OCI-LY7 (cell line): ENCODE measurements around the gene CD38. TPM values are rescaled to one million over a fixed set of nuclear protein-coding genes. Genes with fewer than 3 reads are reported as not detected.
A peak's percentile ranks its signal among the peaks of the same experiment; 100 is the strongest.

Experiments
- BruUV-seq: library from RNA; stranded (reverse); fragments of 400-500 nt; replicated peaks from 2 replicates; lab custom pipeline; 2021; lab: Mats Ljungman, UMichigan
- CTCF ChIA-PET: fragments of 300-600 bp; sonication (Branson Sonifier 250); formaldehyde crosslinking; loops from one replicate; lab custom pipeline; 2022; ENCODE audit warnings: antibody characterized with exemption; ENCODE audit not compliant: unreplicated experiment; lab: Charles Lee
- POLR2A ChIA-PET: fragments of 300-600 bp; sonication (Branson Sonifier 250); formaldehyde crosslinking; loops from one replicate; lab custom pipeline; 2022; ENCODE audit warnings: antibody characterized with exemption; lab: Charles Lee
- DNase-seq: peaks from one replicate; pipeline ENCODE4 v3.0.0-alpha.2; 2015; ENCODE audit warnings: low spot score
- H2AFZ ChIP-seq: fragments of 200-600 bp; sonication (generic), shearing (Covaris generic); 2 replicates; pipeline ENCODE4 v1.6.1; 2014; ENCODE audit warnings: mild to moderate bottlenecking, antibody characterized with exemption, low read length, moderate library complexity
- H3K27ac ChIP-seq: fragments of 200-600 bp; sonication (generic); 2 replicates; pipeline ENCODE4 v1.5.1; 2014; ENCODE audit warnings: mixed run types, low read depth, mild to moderate bottlenecking, moderate library complexity, low read length, inconsistent platforms; ENCODE audit not compliant: poor library complexity, severe bottlenecking
- H3K36me3 ChIP-seq: fragments of 200-600 bp; sonication (generic); 2 replicates; pipeline ENCODE4 v1.6.1; 2014; ENCODE audit warnings: mild to moderate bottlenecking, antibody characterized with exemption, low read length, moderate library complexity, mixed read lengths; ENCODE audit not compliant: insufficient read depth
- H3K4me1 ChIP-seq: fragments of 200-600 bp; sonication (generic); 2 replicates; pipeline ENCODE4 v1.5.1; 2014; ENCODE audit warnings: mild to moderate bottlenecking, low read length; ENCODE audit not compliant: insufficient read depth, poor library complexity, severe bottlenecking
- H3K4me2 ChIP-seq: fragments of 200-600 bp; sonication (generic); 2 replicates; pipeline ENCODE4 v1.6.1; 2014; ENCODE audit warnings: mild to moderate bottlenecking, low read length
- H3K4me3 ChIP-seq: fragments of 200-600 bp; sonication (generic); 2 replicates; pipeline ENCODE4 v1.5.1; 2014; ENCODE audit warnings: mild to moderate bottlenecking, low read depth, low read length; ENCODE audit not compliant: poor library complexity, severe bottlenecking
- H3K79me2 ChIP-seq: fragments of 200-600 bp; sonication (generic); 2 replicates; pipeline ENCODE4 v1.6.1; 2016; ENCODE audit warnings: low read depth, mild to moderate bottlenecking, low read length, moderate library complexity, mixed read lengths; ENCODE audit not compliant: insufficient read depth
- H3K9me2 ChIP-seq: fragments of 200-600 bp; sonication (generic); 2 replicates; pipeline ENCODE4 v1.6.1; 2016; ENCODE audit warnings: mild to moderate bottlenecking, low read length, mixed read lengths; ENCODE audit not compliant: insufficient read depth
- H3K9me3 ChIP-seq: fragments of 200-600 bp; sonication (generic); 2 replicates; pipeline ENCODE4 v1.6.1; 2014; ENCODE audit warnings: mild to moderate bottlenecking, mixed run types, low read length, mixed read lengths
- H4K20me1 ChIP-seq: fragments of 200-600 bp; sonication (generic); 2 replicates; pipeline ENCODE4 v1.6.1; 2014; ENCODE audit warnings: mild to moderate bottlenecking, antibody characterized with exemption, low read length, moderate library complexity, mixed read lengths; ENCODE audit not compliant: insufficient read depth
- CTCF ChIP-seq: fragments of 200-600 bp; sonication (generic); conservative IDR thresholded peaks from 2 replicates; pipeline ENCODE4 v1.5.1; 2014; ENCODE audit warnings: mild to moderate bottlenecking, antibody characterized with exemption, low read length, moderate library complexity, mixed read lengths
- EZH2phosphoT487 ChIP-seq: fragments of 200-600 bp; sonication (generic); IDR thresholded peaks from 2 replicates; pipeline ENCODE4 v1.6.1; 2018; ENCODE audit warnings: low read depth, borderline replicate concordance, mild to moderate bottlenecking, mixed run types, antibody characterized with exemption, low read length, moderate library complexity, mixed read lengths
- intact Hi-C: fragments of 100-400 bp; cut with micrococcal nuclease; formaldehyde crosslinking; loops from one replicate; pipeline ENCODE4 v1.10.0; 2022; ENCODE audit not compliant: unreplicated experiment
- total RNA-seq, 2 experiments: library from RNA; depleted of rRNA in 1 of 2; stranded (reverse); fragments of >200 nt in 1 of 2; shearing (Covaris generic) in 1 of 2; gene quantifications; 2 replicates each; pipeline ENCODE4 v1.2.3, GENCODE V29; 2014 to 2022

Gene CD38
- total RNA-seq, 2 experiments from 2014 or later = 92.0 to 176 TPM

GRCh38 chr4:15890246-15890829 is 112.2 kb downstream of the CD38 start:
- H3K9me2 ChIP-seq = no peaks in the 10 kb centered on the region
- no peaks in the 10 kb centered on the region for H3K79me2 ChIP-seq
- ChIA-PET POLR2A (interaction anchor here (0.6 to 0.7 kb wide), 2 partner anchors 31 to 1058 kb away, joined by 3 to 5 read pairs; no protein-coding TSS in a partner anchor), CTCF (interaction anchor here (1.4 kb wide), 1 partner anchor 84 kb away, joined by 4 read pairs; no protein-coding TSS in a partner anchor)
- BruUV-seq = no TSS peak
- peak overlapping the region; percentile 88; the same call in 1 of the 2 replicates for H2AFZ ChIP-seq
- H3K4me3 ChIP-seq = no peak overlapping the region
- no peak overlapping the region for H3K27ac ChIP-seq
- no peak overlapping the region for H3K4me2 ChIP-seq
- DNase-seq = no peak
- no peaks in the 10 kb centered on the region for H4K20me1 ChIP-seq
- no peak for TF ChIP-seq EZH2phosphoT487
- no peak for TF ChIP-seq CTCF
- H3K4me1 ChIP-seq = peaks cover 17% of the 10 kb centered on the region
- no peaks in the 10 kb centered on the region for H3K9me3 ChIP-seq
- no peaks in the 10 kb centered on the region for H3K36me3 ChIP-seq
- intact Hi-C loops = no loop called here

DNA sequence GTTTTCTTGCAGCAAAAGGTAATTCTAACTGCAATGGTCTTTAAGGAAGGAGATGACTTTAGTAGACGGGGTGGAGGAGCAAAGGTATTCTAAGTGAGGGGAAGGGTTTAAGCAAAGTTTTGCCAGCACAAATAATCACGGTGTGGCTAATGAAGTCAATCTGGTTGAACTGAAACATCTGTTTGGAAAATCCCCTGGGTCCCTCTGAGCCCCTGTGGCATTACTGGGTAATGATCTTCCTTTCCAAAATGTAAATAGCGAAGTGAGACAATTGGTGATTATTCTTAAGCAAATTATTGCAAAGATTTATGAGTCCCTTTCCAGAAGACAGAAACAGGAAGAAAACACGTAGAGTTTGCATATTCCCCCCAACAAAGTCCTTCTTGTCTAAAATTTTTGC is 113.2 kb downstream of the CD38 start:
- Histone ChIP-seq H3K4me3 (peak overlapping the region; percentile 9), H3K4me2 (peak overlapping the region; percentile 50), H3K9me3 (no peaks in the 10 kb centered on the region), H3K4me1 (peaks cover 17% of the 10 kb centered on the region), H3K27ac (no peak overlapping the region), H3K9me2 (no peaks in the 10 kb centered on the region), H3K79me2 (no peaks in the 10 kb centered on the region), H2AFZ (peak overlapping the region; percentile 88), H3K36me3 (no peaks in the 10 kb centered on the region), H4K20me1 (no peaks in the 10 kb centered on the region)
- ChIA-PET POLR2A (no interaction called here), CTCF (interaction anchor here (0.6 to 1.4 kb wide), 2 partner anchors 11 to 85 kb away, joined by 3 to 4 read pairs; no protein-coding TSS in a partner anchor)
- intact Hi-C loops = no loop called here
- DNase-seq = peak; percentile 32
- TF ChIP-seq CTCF (no peak), EZH2phosphoT487 (no peak)
- BruUV-seq = no TSS peak

DNA sequence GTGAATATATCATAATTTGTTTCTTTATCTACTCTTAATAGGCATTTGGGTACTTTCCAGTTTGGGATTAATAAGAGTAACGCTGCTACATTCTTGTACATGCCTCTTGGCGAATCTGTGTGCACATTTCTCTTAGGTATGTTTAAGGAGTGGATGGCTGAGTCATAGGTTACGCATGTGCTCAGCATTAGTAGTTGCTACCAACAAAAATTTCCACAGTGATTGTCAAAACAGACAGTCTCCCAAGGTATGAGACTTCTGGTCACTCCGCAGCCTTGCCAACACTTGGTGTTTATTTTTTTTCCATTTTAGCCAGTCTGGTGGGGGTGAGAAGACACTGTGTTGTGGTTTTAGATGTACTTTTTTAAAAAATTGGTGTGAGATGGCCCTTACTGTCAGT is 115.8 kb downstream of the CD38 start:
- no peak for DNase-seq
- BruUV-seq = no TSS peak

More for the DNA sequence above, 115.8 kb downstream of the CD38 start:
- Histone ChIP-seq H3K4me2 (no peak overlapping the region), H3K9me2 (no peaks in the 10 kb centered on the region), H3K4me3 (no peak overlapping the region), H4K20me1 (no peaks in the 10 kb centered on the region), H3K79me2 (no peaks in the 10 kb centered on the region), H3K4me1 (peaks cover 17% of the 10 kb centered on the region), H2AFZ (no peak overlapping the region), H3K36me3 (no peaks in the 10 kb centered on the region), H3K9me3 (no peaks in the 10 kb centered on the region), H3K27ac (no peak overlapping the region)
- TF ChIP-seq EZH2phosphoT487 (no peak), CTCF (no peak)
- ChIA-PET CTCF (no interaction called here), POLR2A (no interaction called here)
- intact Hi-C loops = no loop called here
